ENCODE measurements around the gene ARHGAP15. TPM values are rescaled to one million over a fixed set of nuclear protein-coding genes. Genes with fewer than 3 reads are reported as not detected.

Gene ARHGAP15
- total RNA-seq, 1 experiment from 2014 or later, result not detected

DNA sequence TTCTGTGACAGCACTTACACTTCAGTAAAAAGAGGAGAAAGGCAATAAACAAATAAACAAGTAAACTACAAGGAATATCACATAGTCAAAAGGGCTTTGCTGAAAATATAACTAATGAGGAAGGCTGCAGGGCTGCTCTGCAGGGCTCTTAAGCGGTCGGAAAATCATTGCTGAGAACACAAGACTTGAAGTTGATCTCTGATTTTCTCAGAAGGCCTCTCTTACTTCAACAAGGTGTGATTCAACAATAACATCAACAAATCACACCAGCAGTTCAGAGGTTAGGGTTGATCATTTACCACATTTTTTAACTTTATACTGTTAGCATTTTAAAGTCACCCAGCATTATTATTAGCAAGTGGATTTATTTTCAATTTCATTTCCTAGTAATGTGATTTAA, 215.6 kb downstream of the ARHGAP15 start:
- no peak for DNase-seq (ENCODE audit: low spot score)

DNA sequence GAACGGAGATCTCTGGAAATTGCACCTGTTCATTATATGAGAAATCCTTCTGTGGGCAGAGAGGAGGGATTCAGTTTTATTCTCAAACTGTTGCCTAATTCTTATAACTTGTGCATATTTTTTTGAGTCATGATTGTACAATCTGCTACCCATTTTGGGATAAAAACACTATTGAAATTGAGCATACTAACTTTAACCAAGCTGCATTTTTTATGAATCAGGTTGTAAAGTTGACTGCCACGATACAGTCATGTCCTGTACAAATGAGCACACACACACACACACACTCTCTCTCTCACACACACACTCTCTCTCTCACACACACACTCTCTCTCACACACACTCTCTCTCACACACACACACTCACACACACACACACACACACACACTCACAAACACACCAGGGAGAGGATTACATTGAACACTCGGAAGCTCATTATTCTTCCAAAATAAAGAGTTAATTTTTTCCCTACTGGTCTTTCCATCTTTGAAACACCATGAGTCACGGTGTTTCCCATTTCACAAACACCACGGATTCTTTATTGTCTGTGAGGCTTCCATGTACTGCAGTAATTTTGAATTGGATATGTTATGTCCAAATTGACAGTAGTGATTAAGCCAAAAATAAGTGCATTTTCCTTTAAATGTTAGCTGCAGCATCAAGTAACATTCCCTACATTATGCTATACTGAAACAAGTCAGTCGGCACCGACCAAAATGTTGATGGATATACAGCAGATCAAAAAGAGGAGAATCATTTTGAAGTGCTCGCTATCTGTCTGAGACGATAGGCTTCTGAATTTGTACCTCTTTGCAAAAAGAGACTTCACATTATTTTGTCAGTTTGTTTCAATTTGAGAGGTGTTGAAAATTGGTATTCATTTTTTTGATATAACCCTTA, 216.9 kb downstream of the ARHGAP15 start:
- no peak for DNase-seq (ENCODE audit: low spot score)

DNA sequence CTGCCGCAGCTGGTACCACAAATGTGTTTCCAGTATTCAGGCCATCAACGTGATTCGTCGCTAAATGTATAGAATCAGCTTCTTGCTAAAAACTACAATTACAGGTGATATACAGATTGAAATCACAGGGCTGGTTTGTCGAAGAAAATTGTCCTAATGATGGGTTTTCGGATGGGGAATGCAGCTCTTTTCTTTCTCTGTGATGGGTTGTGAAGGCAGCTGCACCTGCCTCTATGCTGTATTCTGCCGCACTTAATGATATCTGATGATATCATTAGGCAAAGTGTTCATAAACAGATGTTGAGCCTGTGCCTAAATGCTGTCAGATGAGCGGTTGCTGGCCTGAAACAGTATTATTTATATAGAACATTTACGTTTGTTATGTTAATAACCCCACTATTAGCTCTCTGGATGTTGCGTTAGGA, 218.1 kb downstream of the ARHGAP15 start:
- DNase-seq (ENCODE audit: low spot score), result no peak

DNA sequence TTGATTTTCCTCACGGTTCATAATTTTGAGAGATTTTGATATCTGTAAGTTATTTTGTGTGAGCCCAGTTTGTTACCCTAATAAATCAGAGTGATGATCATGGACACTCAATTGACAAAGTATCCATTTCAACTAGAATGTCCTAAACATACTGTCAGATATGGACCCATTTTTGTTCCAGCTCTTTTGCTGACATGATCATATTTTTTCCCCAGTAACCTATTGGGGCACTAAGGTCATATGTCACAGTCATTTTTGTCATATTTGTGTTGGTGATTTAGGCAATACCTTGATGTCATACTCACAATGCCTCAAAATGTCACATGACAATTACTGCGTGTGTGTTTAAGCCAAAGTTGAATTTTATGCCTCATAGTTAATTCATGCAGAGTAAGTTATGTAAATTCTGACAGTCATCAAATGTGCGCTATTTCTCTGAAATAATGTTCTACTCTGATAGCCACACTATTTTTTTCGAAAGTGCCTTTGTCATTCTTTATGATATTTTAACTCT, 218.7 kb downstream of the ARHGAP15 start:
- no peak for DNase-seq (ENCODE audit: low spot score)

DNA sequence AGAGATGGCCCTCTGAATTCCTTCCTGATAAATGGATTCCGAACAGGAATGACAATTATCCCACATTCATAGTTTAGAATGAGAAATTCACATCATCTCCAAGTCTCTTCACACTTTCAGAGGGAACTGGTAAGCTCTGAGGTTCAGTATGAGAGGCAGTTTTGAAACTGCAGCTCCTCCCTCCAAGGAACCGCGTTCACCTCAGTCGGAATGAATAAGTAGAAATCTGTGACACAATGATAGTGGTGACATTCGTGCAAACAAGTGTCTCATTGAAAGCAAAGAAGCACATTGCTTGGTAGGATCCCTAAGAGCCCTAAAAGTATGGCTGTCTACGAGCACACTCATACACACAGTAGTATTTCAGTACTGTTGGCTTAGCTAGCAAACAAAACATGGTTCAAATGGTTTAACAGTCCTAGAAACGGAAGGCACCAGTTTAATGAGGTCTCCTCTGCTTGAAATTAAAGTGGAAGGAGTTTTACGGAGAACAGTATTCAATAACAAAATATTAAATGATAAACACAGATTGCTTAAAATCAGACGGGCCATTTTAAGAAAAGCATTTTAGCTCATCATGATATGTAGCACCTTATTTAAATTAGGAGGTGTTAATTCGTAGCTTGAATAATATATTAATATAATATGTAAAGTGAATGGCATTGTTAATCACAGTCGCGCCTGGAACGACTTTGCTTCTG, 225.0 kb downstream of the ARHGAP15 start:
- DNase-seq (ENCODE audit: low spot score), result no peak

DNA sequence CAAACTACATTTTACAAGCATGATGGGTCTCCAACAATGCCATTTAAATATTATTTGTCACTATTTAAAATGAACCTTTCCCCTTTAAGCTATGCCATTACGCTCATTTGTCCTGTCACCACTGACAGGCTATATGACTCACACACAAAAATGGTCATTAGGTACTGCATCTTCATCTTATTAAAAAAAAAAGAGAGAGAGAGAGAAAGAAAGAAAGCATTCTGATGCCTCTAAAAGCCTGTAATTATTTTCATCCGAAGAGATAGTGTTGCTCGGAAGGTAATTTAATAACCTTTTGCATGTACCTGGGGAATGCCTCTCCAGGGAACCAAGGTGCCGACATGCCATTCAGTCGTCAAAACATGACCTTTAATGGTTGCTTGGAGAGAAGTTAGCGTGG, 226.7 kb downstream of the ARHGAP15 start:
- DNase-seq (ENCODE audit: low spot score), result peak; percentile 19

DNA sequence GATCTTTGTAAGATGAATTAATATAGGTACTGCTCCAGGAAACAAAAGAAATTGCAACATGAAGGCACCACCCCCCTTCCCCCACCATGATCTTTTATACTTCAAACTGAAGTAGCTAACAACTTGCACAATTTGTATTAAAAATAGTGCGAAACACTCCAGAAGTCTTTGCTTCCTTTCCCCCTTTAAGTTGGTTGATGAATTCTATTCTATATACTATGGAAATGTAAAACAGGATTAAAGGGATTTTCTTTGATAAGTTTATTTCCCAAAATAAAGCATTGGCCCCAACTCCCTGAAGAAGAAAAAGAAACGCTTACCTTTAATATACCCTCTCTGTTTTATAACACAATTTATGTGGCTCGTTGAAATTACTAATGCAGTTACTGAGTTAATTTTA, 227.1 kb downstream of the ARHGAP15 start:
- DNase-seq (ENCODE audit: low spot score), result no peak

DNA sequence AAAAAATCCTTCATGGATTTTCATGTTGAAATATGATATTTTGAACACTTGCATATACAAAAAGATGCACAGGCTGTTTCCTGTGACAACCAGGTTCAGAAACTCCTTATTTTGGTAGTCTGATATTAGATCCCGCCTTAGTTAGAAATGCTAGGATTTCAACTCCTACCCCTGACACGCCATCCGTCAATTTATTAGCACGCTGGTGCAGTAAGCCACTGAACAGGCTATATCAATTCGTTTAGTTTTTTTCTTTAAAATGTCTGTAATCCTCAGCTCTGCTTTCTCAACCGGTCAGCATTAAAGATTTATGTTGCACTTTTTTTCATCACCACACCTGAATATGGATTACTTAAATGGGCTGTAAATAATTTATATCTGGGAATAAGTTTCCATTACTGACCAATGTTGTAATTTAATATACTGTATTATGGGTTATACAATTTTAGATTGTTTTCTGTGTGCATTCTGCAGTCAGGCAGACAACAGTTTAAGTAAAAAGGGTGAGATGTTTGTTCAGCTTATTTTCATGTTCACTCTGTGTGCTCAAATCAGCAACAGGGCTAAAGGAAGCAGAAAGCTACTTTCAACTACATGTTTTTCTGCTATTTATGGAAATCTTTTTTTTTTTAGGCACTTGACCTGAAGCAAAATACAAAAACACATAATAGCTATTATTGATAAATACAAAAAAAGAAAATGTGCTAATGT, 227.7 kb downstream of the ARHGAP15 start:
- DNase-seq (ENCODE audit: low spot score), result no peak

DNA sequence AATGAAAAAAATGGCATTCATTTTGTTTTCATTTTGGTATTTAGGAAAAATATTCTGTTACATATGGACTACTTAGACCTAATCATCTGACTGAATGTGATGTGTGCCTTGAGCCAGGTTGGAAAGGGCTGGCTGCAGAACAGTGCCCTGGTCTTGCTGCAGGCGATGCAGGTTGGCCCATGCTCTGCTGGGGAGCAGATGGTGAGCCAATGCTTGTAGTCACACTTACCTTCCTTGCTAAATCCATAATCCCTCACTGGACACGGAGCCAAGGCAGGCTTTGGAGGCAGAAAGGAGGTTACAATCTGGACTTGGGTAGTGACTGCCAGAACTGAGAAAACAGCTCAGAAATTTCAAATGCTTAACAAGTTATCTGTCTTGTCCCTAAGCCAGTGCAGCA, 228.7 kb downstream of the ARHGAP15 start:
- DNase-seq (ENCODE audit: low spot score), result no peak

DNA sequence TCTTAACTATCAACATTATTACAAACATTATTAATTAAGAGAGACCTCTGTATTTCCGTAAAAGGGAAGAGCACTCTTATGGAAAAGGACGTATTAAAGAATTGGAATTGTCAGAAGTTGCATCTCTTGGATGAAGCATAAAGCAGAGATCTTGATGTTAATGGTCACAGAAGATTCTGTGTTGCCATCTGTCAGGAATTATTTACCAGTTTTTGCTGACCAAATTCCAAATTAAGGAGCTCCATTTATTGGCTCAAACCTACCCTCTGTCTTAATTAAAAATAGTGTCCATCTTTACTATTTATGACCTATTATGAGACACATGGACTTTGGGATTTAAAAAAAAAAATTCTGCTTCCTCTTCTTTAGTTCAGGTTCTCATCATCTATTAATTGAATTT, 232.1 kb downstream of the ARHGAP15 start:
- DNase-seq (ENCODE audit: low spot score), result no peak

DNA sequence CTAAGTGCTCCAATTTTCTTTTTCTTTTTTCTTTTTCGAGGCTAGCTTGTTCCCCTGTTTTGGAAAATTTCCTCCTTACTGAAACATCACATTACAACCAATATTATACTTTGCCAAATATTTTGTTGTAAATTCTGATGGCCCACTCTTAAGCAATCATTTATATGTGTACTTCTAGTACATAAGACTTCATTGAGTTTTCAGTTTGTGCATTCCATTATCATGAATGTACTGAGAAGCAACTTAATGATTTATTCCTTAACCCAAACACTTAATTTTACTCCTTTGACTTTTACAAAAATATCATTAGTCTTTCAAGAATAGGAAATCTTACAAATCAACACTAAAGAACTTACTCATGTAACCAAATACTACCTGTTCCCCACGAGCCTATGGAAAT, 242.4 kb downstream of the ARHGAP15 start:
- no peak for DNase-seq (ENCODE audit: low spot score)

DNA sequence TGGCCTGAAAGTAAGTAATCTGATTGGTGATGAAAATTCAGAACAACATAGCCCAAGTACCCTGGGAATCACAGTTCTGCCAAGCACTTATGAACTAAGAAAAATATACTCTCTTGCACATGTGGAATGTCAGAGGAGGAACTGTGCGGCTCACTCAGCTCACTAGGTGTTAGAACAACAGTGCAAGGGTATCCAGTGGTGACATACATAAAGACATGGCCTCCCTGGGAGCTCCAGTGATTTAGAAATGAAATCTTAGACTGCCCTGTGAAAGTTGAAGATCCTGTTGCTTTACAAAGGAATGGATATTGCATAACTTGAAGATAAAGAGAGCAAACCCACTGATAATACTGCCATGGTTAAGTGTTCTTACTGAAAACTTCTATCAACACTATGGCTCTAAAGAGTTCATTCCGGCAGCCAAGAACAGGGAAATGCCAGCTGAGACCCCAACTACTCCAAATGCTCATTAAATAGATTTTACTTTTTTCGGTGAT, 246.2 kb downstream of the ARHGAP15 start:
- DNase-seq (ENCODE audit: low spot score), result no peak

DNA sequence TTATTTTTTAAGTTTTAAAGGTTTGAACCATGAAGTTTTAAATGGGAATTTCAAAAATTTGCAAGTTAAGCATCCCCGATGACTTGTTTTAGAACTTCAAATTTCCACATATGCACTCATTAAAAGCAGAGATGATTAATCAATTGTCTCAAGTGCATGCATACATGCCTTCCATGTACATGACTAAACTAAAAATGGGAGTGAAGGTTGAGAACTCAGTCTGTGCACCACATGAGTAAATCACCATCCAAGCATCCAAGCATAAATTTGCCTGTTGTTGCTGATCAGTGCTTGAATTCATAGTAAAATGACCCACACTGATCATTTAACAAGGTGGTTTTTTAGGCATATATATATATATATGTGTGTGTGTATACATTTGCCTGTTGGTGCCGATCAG, 249.8 kb downstream of the ARHGAP15 start:
- DNase-seq (ENCODE audit: low spot score), result no peak

DNA sequence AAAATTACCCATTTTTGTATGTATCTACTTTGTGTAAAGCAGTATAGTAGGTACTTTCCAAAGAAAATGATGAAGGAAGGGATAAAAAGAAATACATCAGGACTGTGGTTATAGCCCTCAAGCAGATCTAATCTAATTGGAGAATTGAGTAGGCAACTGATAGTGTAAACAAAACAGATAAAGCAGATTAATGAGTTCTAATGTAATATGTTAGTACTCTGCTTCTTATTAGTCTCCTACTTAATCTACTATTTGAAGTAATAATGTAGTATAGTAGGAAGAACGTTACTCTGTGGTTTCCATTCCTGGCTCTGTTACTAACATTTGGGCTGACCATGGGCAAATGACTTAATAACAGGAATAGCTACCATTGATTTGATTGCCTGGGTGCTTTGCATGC, 250.7 kb downstream of the ARHGAP15 start:
- no peak for DNase-seq (ENCODE audit: low spot score)

DNA sequence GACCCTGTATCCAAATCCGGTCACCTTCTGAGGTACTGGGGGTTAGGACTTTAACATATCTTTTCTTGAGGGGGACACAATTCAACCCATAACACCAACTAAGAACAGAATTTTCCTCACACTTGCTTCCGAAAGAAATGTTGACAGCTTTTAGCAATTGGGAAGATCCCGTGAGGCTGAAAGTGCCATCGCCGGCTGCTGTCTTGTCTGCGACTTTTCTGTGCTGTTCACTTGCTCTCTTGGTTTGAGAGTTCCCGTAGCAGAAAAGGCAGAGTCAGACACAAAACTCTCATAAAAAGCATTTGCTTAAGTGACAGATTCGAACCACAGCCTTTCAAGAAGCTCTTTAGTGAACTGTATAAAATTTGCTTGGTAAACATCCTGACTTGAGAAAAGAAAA, 253.4 kb downstream of the ARHGAP15 start:
- DNase-seq (ENCODE audit: low spot score), result no peak

DNA sequence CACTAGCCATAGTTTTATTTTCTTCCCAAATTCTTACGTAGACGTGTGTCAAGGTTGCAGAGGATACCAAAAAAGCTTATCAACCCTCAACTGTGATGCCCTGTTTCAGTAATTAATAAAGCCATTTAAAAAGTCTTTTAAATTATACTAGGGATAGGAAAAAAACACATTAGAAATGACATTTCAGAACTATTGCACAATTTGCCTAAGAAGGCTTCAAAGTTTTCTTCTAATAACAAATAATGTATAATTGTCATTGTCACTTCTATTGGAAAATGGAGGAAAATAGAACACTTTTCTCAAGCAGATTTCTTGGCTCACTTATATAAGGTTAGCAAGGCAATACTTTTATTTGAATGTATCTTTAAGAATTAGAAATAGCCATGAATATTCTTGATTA, 253.8 kb downstream of the ARHGAP15 start:
- no peak for DNase-seq (ENCODE audit: low spot score)

DNA sequence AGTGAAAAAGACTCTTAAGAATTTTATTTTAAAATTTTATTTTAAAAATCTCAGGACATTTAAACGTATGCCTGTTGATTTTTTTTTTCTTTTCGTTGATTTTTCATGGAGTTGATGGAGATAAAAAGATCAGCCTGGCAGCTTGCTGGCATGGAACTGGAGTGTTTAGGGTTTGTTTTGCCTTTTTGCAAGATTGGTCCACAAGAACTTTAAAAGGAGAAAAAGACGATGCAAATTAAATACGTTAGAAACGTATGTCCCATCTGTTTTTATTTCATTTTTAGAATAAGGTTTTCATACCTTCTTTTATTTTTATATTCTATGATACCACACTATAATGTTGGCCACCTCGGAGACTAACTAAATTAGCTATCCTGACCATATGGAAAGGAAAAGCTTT, 254.9 kb downstream of the ARHGAP15 start:
- DNase-seq (ENCODE audit: low spot score), result no peak

DNA sequence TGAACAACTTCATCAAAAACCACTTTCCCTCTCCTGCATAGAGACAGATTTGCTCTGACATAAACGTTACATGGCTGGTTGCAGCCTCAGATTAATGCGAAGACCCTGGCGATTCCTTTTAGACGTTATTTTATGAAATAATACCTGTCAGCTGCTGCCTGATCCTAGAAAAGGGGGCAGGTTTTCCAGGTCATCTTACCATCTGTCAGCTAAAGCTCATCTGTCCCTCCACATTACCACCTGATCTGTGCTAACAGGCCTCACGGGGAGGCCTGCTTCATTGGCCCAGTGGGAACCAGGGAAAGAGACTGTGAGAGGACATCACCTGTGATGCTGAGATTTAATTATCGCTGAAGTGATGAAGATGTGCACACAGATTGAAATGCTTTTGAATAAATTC, 261.0 kb downstream of the ARHGAP15 start:
- DNase-seq (ENCODE audit: low spot score), result no peak

DNA sequence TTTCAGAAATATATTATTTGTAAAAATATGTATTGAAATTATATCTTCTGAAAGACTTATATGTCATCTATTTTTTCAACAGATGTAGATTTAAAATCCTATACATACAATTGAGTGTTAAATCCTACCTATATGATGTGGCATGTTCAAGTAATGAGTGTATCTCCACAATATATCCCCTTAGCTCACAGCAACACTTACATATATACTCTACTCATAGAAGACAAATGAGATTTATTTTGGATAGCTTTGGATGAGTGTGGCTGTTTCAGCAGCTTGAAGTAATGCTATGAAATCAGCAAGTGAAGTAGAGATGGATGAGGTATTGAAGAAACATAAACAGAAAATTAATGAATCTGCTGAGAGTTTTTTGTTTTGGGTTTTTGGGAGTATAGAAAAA, 263.1 kb downstream of the ARHGAP15 start:
- DNase-seq (ENCODE audit: low spot score), result no peak

DNA sequence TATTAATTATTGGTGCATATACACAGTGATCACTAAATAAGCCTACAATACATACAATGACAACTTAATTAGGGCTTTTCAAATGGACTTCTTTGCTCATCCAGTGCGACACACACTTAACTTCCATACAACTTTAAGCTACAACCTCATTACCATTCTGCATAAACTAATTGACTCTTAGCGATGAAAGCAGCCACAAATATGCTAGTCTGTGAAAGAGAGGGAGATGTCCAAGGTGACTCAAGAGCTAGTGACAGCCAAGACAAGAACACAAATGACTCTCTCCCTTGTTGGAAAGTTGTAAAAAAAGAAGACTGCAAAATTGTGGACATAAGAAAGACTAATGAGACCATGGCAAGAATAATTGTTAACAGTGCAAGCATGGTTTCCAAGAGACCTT, 264.8 kb downstream of the ARHGAP15 start:
- DNase-seq (ENCODE audit: low spot score), result no peak

DNA sequence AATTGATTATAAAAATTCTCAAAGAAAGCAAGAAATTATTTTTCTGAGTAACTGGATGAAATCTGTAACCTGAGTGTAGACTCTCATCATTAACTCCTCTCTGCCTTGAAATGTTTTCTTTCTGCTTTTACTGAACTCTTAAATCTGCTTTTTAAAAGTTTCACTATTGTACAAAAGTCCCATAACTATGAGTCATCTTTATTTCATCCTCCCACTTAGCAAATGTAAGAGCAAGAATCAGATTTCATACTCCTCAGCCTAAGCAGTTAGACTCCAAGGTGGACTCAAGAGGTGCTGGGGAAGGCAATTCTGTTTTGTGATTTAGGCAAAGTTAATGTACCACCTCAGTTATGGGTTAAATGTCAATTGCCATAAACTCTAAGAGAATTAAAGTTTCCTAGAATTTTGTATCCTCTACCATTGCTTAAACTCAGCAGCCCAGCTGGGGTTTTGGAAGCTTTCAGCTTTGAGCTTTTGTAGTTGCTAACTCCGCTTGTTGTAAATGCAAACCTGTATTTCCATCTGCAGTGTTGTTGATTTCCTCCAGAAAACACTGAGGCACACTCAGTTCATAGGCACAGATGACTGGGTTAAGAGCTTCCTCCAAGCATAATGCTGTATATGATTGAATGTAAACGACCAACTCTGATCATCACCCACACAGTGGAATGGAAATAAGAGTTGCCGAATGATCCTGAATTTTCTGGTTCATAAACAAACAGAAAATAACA, 268.8 kb downstream of the ARHGAP15 start:
- peak; percentile 18 for DNase-seq (ENCODE audit: low spot score)
